Esophagus muscularis mucosa (tissue), 4 donors: ENCODE results near the gene ZNF774. TPM values are rescaled to one million over a fixed set of nuclear protein-coding genes. Genes with fewer than 3 reads are reported as not detected.

Source experiments
- DNase-seq: peaks from one replicate; pipeline ENCODE4 v3.0.0-alpha.2; 2017; ENCODE audit errors: extremely low spot score
- H3K27ac ChIP-seq, 4 donors: fragments of 200-600 bp; sonication (generic); replicated peaks in 1 of 4; 1 replicate in 3 of 4; 2 replicates in 1 of 4; pipeline ENCODE4 v1.5.1; 2016 to 2019; ENCODE audit warnings: mild to moderate bottlenecking in 1 of 4
- H3K27me3 ChIP-seq, 4 donors: fragments of 200-600 bp; sonication (generic); one replicate each; pipeline versions ENCODE4 v1.5.1 to v1.6.0; 2016 to 2019
- H3K36me3 ChIP-seq, 4 donors: fragments of 200-600 bp; sonication (generic); one replicate each; pipeline ENCODE4 v1.5.1; 2016 to 2019
- H3K4me1 ChIP-seq, 4 donors: fragments of 200-600 bp; sonication (generic); one replicate each; pipeline ENCODE4 v1.5.1; 2016 to 2019
- H3K4me3 ChIP-seq, 4 donors: fragments of 200-600 bp; sonication (generic); 1 replicate in 2 of 4; 2 replicates in 2 of 4; pipeline ENCODE4 v1.5.1; 2016 to 2019; ENCODE audit warnings: mild to moderate bottlenecking in 4 of 4, moderate library complexity in 1 of 4
- H3K9me3 ChIP-seq, 4 donors: fragments of 200-600 bp; sonication (generic); 1 replicate in 3 of 4; 2 replicates in 1 of 4; pipeline ENCODE4 v1.5.1; 2016 to 2019
- EP300 ChIP-seq: sonication (generic); formaldehyde crosslinking; IDR thresholded peaks from one replicate; pipeline ENCODE4 v1.6.1; 2017; ENCODE audit warnings: antibody characterized with exemption
- POLR2A ChIP-seq: fragments of 450-650 bp; IDR thresholded peaks from one replicate; pipeline ENCODE4 v1.6.1; 2017; ENCODE audit warnings: antibody characterized with exemption, moderate library complexity, mild to moderate bottlenecking, low read depth
- POLR2AphosphoS5 ChIP-seq, 2 donors: sonication (generic); formaldehyde crosslinking; IDR thresholded peaks; one replicate each; pipeline ENCODE4 v1.6.1; 2017; ENCODE audit warnings: antibody characterized with exemption in 2 of 2
- WGBS: methylation state at CpG from one replicate; pipeline ENCODE4 v1.1.5; 2018; 5-methylcytosine and 5-hydroxymethylcytosine counted together
- intact Hi-C: fragments of 100-400 bp; cut with DNase I; formaldehyde crosslinking; loops from one replicate; pipeline ENCODE4 v1.15.1; 2023
- total RNA-seq, 4 donors: library from RNA; depleted of rRNA; stranded (reverse); fragments of >200 nt; gene quantifications; one replicate each; pipeline versions ENCODE4 v1.1.0 to v1.2.1, GENCODE V29; 2016
- TF ChIP-seq, protein P1 (sequence below), 3 experiments: fragments of 200-600 bp in 2 of 3; fragments of 450-650 bp in 1 of 3; sonication (generic) in 2 of 3; IDR thresholded peaks; one replicate each; pipeline ENCODE4 v1.5.1; 2017 to 2019; ENCODE audit warnings: antibody characterized with exemption in 3 of 3, mild to moderate bottlenecking in 2 of 3, moderate library complexity in 1 of 3

ZNF774 gene
- total RNA-seq, 4 donors from 2014 or later: 1.5 to 2.3 (median 1.7) TPM

DNA sequence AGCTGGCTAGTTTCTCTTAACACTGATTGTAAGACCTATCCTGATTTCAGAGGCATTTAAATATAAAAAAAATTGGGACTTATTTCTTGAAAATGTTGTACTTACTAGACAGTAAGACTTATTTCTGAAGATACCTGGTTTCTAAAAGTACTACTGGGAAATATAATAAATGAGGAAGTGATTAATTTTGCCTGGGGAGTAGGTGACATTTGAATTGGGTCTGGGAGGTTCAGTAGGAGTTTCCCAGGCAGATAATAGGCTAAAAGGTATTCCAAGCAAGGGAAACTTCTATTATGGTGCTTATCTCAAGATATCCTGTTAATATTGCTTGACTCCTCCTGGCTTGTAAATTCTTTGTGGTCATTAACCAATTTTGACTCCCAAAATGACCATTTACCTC is 29.4 kb downstream of the ZNF774 start:
- Histone ChIP-seq H3K9me3 (peaks cover 0 to 11% (median 4%) of the 10 kb centered on the region in 4 donors), H3K4me1 (peaks cover 0 to 3% (median 0%) of the 10 kb centered on the region in 4 donors), H3K4me3 (no peak overlapping the region), H3K27me3 (no peaks in the 10 kb centered on the region), H3K27ac (no peak overlapping the region), H3K36me3 (no peaks in the 10 kb centered on the region)
- intact Hi-C loops: no loop called here
- no peak for DNase-seq
- TF ChIP-seq POLR2AphosphoS5 (IDR thresholded peaks at IDR 0.05): no peak
- TF ChIP-seq POLR2A: no peak
- no peak for TF ChIP-seq EP300

DNA sequence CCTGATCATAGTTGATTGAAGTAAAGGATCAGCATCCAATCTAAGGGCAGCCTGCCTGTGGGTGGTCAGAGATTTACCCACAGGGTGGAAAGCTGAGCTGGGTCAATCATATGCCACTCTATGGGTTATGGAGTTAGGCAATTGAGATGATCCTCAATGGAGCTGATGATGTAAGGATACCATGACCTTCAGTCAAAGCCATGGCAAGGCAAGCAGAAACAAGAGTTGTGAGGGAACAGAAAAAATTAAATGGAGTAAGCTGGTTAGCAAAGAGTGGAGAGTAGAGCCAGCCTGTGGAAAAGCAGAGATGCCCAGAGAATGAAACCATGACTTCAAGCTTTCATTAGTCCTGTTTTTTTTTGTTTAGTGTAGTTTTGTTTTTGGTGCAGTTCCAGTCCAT is 30.2 kb downstream of the ZNF774 start:
- peaks cover 0 to 1% (median under 1%) of the 10 kb centered on the region in 4 donors for H3K4me1 ChIP-seq
- no peak for DNase-seq
- no peaks in the 10 kb centered on the region for H3K27me3 ChIP-seq
- no peak overlapping the region for H3K27ac ChIP-seq
- H3K36me3 ChIP-seq: no peaks in the 10 kb centered on the region
- peaks cover 0 to 11% (median 4%) of the 10 kb centered on the region in 4 donors for H3K9me3 ChIP-seq
- TF ChIP-seq EP300 (no peak), POLR2A (no peak), POLR2AphosphoS5 (IDR thresholded peaks at IDR 0.05) (no peak)
- TF ChIP-seq, protein P1, sequence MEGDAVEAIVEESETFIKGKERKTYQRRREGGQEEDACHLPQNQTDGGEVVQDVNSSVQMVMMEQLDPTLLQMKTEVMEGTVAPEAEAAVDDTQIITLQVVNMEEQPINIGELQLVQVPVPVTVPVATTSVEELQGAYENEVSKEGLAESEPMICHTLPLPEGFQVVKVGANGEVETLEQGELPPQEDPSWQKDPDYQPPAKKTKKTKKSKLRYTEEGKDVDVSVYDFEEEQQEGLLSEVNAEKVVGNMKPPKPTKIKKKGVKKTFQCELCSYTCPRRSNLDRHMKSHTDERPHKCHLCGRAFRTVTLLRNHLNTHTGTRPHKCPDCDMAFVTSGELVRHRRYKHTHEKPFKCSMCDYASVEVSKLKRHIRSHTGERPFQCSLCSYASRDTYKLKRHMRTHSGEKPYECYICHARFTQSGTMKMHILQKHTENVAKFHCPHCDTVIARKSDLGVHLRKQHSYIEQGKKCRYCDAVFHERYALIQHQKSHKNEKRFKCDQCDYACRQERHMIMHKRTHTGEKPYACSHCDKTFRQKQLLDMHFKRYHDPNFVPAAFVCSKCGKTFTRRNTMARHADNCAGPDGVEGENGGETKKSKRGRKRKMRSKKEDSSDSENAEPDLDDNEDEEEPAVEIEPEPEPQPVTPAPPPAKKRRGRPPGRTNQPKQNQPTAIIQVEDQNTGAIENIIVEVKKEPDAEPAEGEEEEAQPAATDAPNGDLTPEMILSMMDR (IDR thresholded peaks at IDR 0.05): no peak
- intact Hi-C loops: no loop called here
- no peak overlapping the region for H3K4me3 ChIP-seq

DNA sequence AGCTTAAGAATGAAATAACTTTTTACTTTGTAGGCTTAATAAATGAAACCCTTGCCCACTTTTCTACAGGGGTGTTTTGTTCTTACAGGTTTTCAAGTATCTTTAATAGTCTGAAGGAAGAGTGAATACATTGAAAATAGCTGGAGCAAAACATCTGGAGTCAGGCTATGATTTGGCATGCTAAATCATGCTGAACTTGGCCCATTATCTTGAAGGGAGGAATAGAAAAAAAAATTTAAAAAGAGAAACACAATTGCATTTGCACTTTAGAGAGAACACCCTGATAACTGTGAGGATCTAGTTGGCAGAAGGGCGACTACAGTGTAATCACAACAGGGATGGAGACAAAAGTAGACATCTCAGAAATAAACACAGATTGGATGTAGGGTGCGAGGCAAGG is 34.1 kb downstream of the ZNF774 start:
- TF ChIP-seq, protein P1 (IDR thresholded peaks at IDR 0.05): no peak
- TF ChIP-seq POLR2A (no peak), POLR2AphosphoS5 (IDR thresholded peaks at IDR 0.05) (no peak)
- intact Hi-C loops: no loop called here
- Histone ChIP-seq H3K4me1 (peaks cover 20 to 28% (median 27%) of the 10 kb centered on the region in 4 donors), H3K27ac (peak overlapping the region in 2 of 4 donors; percentile 28 to 64), H3K36me3 (peaks cover 3 to 6% (median 5%) of the 10 kb centered on the region in 4 donors), H3K9me3 (no peaks in the 10 kb centered on the region), H3K4me3 (no peak overlapping the region), H3K27me3 (peaks cover 0 to 3% (median 0%) of the 10 kb centered on the region in 4 donors)
- no peak for DNase-seq
- WGBS: 52% methylated on average over 2 of the region's 2 CpGs

GRCh38 chr15:90387534-90388461 is 35.7 kb downstream of the ZNF774 start, which contains the start of gene IQGAP1:
Gene IQGAP1 (plus strand): TSS chr15:90388242. CDS start chr15:90388342, 100 bp downstream.
- DNase-seq: peak; percentile 99
- peaks cover 35 to 43% (median 42%) of the 10 kb centered on the region in 4 donors for H3K4me1 ChIP-seq
- H3K4me3 ChIP-seq: peak within 1 kb of the TSS; percentile 95 to 100 (median 98)
- H3K9me3 ChIP-seq: no peaks in the 10 kb centered on the region
- peaks cover 0 to 3% (median 0%) of the 10 kb centered on the region in 4 donors for H3K27me3 ChIP-seq
- TF ChIP-seq POLR2A (peak; percentile 84), POLR2AphosphoS5 (IDR thresholded peaks at IDR 0.05) (peak; percentile 90 to 99), EP300 (no peak)
- WGBS: 26% methylated on average over 12 of the region's 62 CpGs
- H3K27ac ChIP-seq: peak within 1 kb of the TSS; percentile 98 to 100 (median 100)
- intact Hi-C loops: no loop called here
- H3K36me3 ChIP-seq: peaks cover 8 to 17% (median 12%) of the 10 kb centered on the region in 4 donors

DNA sequence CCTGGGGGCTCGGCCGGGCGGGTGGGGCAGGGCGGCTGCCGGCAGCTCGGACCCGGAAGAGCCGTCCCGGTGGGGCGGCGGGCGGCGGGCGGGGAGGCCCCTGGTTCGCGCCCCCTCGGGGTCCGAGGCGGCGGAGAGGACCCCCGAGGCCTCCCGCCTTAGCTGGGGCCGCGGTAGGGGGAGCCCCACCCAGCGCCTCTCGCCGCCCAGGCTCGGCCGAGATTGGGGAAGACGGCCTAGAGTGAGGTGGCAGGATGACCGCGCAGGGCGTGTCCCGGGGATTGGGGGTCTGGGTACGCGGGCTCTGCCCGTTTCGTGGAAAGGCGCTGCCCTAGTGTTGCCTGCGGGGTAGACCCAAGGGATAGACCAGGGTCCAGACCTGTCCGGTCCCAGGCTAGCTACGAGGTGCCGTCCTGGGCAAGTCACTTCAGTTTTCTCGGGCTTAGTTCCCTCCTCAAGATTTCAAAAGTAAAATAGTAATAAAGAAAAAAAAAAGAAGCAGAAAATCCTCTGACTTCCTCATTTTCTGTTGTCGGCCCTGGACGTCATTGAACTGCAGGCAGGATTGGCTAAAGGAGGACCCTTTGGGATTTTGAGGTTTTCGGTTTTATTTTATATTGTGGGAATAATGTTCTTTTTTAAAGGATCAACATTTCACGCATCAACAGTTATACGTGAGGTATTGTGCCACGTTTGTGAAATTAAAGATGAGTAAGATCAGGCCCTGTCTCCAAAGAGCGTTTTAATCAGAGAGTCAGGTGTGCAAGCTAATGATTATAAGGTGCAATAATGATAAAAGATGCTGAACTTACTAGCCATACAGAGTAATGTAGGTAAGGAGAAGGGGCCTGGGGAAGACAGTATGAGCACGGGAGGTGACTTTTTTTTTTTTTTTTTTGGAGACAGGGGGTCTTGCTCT is 36.6 kb downstream of the ZNF774 start:
- peaks cover 8 to 21% (median 16%) of the 10 kb centered on the region in 4 donors for H3K36me3 ChIP-seq
- under 1% methylated on average over 16 of the region's 52 CpGs for WGBS
- intact Hi-C loops: no loop called here
- no peaks in the 10 kb centered on the region for H3K9me3 ChIP-seq
- H3K4me3 ChIP-seq: peak overlapping the region; percentile 95 to 100 (median 98)
- peaks cover 0 to 3% (median 0%) of the 10 kb centered on the region in 4 donors for H3K27me3 ChIP-seq
- peak; percentile 93 for DNase-seq
- TF ChIP-seq POLR2A (no peak), EP300 (no peak), POLR2AphosphoS5 (IDR thresholded peaks at IDR 0.05) (peak in 1 of 2 donors; percentile 2)
- TF ChIP-seq, protein P1 (IDR thresholded peaks at IDR 0.05): no peak
- peak overlapping the region; percentile 98 to 100 (median 100) for H3K27ac ChIP-seq
- peaks cover 44 to 52% (median 52%) of the 10 kb centered on the region in 4 donors for H3K4me1 ChIP-seq
